ENCODE data around the gene MGST1.
"Not testable (repeated sequence)": the region's sequence is repeated elsewhere in the genome, so short reads cannot be mapped to it uniquely, and the experiment has no call there.

The MGST1 gene

DNA sequence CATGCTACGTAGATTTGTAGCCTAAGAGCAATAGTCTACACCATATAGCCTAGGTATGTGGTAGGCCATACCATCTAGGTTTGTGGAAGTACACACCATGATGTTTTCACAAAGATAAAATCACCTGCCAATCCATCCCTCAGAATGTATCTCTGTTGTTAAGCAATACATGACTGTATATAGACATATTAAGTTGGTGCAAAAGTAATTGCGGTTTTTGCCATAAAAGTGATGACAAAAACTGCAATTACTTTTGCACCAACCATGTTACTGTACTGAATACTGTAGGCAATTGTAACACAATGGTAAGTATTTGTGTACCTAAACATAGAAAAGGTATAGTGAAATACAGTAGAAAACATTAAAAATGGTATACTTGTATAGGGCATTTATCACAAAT is 40.5 kb downstream of the MGST1 start:
- H3K9me3 ChIP-seq (ENCODE audit: insufficient read depth, low read depth, low read length) = no peaks in the 10 kb centered on the region
- H3K36me3 ChIP-seq (ENCODE audit: insufficient read depth, low read length) = no peaks in the 10 kb centered on the region
- H3K27ac ChIP-seq (ENCODE audit: low read depth, low read length) = no peak overlapping the region
- 33% methylated on average over 1 of the region's 2 CpGs for WGBS
- H3K4me3 ChIP-seq (ENCODE audit: low read length) = no peak overlapping the region
- H3K9ac ChIP-seq (ENCODE audit: low read depth, low read length) = no peak overlapping the region
- H3K4me1 ChIP-seq (ENCODE audit: insufficient read depth, low read length) = no peaks in the 10 kb centered on the region
- no peaks in the 10 kb centered on the region for H3K27me3 ChIP-seq (ENCODE audit: insufficient read depth, low read length)

DNA sequence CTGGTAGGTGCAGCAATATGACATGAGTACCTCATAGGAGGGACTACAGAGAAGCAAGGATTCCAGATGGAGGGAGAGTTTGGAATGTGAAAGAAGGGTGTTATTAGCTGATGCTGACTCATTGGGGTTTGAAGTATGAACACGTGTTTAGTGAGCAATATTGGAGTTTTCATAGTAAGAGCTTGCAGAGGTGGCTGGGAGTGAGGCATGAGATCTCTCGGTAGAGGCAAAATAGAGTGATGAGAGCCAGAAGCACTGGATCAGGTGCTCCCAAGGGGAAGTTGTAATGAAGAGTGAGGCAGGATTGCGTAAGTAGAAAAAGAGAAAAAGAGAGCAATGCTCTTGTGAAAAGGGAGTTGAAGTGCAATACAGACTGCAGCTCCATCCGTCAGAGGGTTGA is 42.1 kb downstream of the MGST1 start:
- peaks cover 9% of the 10 kb centered on the region; the same call in 1 of the 2 replicates for H3K9me3 ChIP-seq (ENCODE audit: insufficient read depth, low read depth, low read length)
- no peaks in the 10 kb centered on the region for H3K27me3 ChIP-seq (ENCODE audit: insufficient read depth, low read length)
- no peaks in the 10 kb centered on the region for H3K4me1 ChIP-seq (ENCODE audit: insufficient read depth, low read length)
- 90% methylated on average over 4 of the region's 4 CpGs for WGBS
- H3K4me3 ChIP-seq (ENCODE audit: low read length) = no peak overlapping the region
- H3K36me3 ChIP-seq (ENCODE audit: insufficient read depth, low read length) = no peaks in the 10 kb centered on the region
- no peak overlapping the region for H3K27ac ChIP-seq (ENCODE audit: low read depth, low read length)
- H3K9ac ChIP-seq (ENCODE audit: low read depth, low read length) = no peak overlapping the region

DNA sequence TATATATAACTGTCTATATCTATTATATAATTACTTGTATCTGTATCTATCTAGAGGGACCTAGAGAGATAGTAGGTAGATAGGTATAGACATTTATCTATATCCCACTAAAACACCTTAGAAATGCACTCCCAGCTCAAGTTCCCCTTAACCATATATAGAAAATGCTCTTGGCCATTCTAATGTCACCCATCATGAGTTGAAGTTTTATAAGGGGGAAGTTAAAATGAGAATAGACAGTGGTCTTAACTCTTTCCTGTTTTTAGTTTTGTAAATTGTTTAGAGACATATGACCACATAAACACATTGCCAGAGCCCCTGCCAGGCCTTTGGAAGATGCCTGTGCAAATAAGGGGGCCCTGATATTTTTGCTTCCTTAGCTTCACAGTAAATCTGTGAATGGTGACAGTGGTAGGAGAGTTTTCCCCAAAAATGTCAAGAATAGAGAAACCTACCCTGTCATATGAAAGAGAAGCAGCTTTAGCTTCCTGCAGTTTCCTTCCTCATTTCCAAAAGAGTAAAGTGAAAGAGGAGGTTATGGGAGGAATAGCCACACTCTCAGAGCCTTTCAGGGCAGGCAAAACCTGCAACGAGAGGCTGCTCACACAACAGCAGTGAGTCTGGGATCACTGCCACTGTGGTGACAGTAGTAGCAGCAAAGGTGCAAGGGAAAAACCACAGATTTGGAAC is 45.5 kb downstream of the MGST1 start:
- no peaks in the 10 kb centered on the region for H3K4me1 ChIP-seq (ENCODE audit: insufficient read depth, low read length)
- H3K27ac ChIP-seq (ENCODE audit: low read depth, low read length) = no peak overlapping the region
- no peak overlapping the region for H3K4me3 ChIP-seq (ENCODE audit: low read length)
- 98% methylated on average over 1 of the region's 1 CpG for WGBS
- H3K27me3 ChIP-seq (ENCODE audit: insufficient read depth, low read length) = no peaks in the 10 kb centered on the region
- no peaks in the 10 kb centered on the region for H3K36me3 ChIP-seq (ENCODE audit: insufficient read depth, low read length)
- H3K9me3 ChIP-seq (ENCODE audit: insufficient read depth, low read depth, low read length) = peaks cover 12% of the 10 kb centered on the region; the same call in 1 of the 2 replicates
- no peak overlapping the region for H3K9ac ChIP-seq (ENCODE audit: low read depth, low read length)

DNA sequence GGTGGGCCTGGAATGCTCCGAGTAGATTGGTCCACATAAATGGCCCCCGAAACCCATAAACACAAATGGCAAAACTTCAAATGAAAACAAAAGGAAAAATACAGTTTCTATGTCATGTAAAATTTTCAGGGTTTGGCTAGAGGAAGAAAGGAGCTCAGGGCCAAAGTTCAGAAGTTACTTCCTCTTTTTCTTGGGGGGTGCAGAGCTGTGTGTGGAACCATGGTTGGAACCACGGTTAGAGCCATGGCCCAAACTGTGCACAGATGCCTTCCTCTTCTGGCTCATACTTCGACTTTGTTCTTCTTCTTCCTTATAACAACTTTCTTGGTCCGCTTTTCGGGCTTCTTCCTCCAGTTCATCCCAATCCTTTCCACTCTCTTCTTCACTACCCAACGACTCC is 51.7 kb downstream of the MGST1 start:
- Histone ChIP-seq H3K36me3 (ENCODE audit: insufficient read depth, low read length) (no peaks in the 10 kb centered on the region), H3K9ac (ENCODE audit: low read depth, low read length) (no peak overlapping the region), H3K4me1 (ENCODE audit: insufficient read depth, low read length) (no peaks in the 10 kb centered on the region), H3K27ac (ENCODE audit: low read depth, low read length) (no peak overlapping the region), H3K9me3 (ENCODE audit: insufficient read depth, low read depth, low read length) (peaks cover 3% of the 10 kb centered on the region; the same call in 1 of the 2 replicates), H3K4me3 (ENCODE audit: low read length) (no peak overlapping the region), H3K27me3 (ENCODE audit: insufficient read depth, low read length) (no peaks in the 10 kb centered on the region)
- 96% methylated on average over 7 of the region's 7 CpGs for WGBS

DNA sequence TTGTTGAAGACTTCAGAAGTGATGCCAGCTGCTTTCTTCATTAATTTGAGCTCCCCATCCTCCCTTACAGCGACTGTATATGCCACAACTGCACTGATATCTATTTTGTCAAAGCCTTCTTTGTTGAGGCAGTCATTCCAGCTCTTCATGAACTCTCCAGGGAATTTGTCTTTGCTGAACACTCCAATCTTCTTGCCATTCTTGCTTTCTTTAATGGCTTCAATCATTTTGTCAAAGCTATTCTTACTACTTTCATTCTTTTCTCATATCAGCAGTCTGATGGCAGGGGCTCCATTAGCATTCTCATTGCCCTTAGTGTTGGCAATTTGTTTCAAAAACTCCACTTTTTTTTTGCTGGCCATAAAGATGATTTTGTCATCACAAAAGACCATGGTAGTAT is 54.4 kb downstream of the MGST1 start:
- H3K4me1 ChIP-seq (ENCODE audit: insufficient read depth, low read length); H3K9me3 ChIP-seq (ENCODE audit: insufficient read depth, low read depth, low read length); H3K27me3 ChIP-seq (ENCODE audit: insufficient read depth, low read length); H3K4me3 ChIP-seq (ENCODE audit: low read length); H3K27ac ChIP-seq (ENCODE audit: low read depth, low read length); H3K9ac ChIP-seq (ENCODE audit: low read depth, low read length); H3K36me3 ChIP-seq (ENCODE audit: insufficient read depth, low read length): not testable (repeated sequence)
- WGBS = 86% methylated on average over 1 of the region's 1 CpG

DNA sequence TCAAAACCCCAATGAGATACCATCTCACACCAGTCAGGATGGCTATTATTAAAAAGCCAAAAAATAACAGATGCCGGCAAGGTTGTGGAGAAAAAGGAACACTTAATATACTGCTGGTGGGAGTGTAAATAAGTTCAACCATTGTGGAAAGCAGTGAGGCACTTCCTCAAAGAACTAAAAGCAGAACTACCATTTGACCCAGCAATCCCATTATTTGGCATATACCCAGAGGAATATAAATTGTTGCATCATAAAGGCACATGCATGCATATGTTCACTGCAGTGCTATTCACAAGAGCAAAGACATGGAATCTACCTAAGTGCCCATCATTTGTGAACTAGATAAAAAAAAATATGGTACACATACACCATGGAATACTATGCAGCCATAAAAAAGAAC is 59.9 kb downstream of the MGST1 start:
- H3K4me3 ChIP-seq (ENCODE audit: low read length) = no peak overlapping the region
- no peaks in the 10 kb centered on the region for H3K4me1 ChIP-seq (ENCODE audit: insufficient read depth, low read length)
- no peaks in the 10 kb centered on the region for H3K36me3 ChIP-seq (ENCODE audit: insufficient read depth, low read length)
- H3K9me3 ChIP-seq (ENCODE audit: insufficient read depth, low read depth, low read length) = no peaks in the 10 kb centered on the region
- no peak overlapping the region for H3K27ac ChIP-seq (ENCODE audit: low read depth, low read length)
- 89% methylated on average over 1 of the region's 1 CpG for WGBS
- H3K9ac ChIP-seq (ENCODE audit: low read depth, low read length) = no peak overlapping the region
- no peaks in the 10 kb centered on the region for H3K27me3 ChIP-seq (ENCODE audit: insufficient read depth, low read length)
